ENCODE results near the gene TARS1.
A peak's percentile ranks its signal among the peaks of the same experiment; 100 is the strongest.
"Not testable (repeated sequence)": the region's sequence is repeated elsewhere in the genome, so short reads cannot be mapped to it uniquely, and the experiment has no call there.

Gene TARS1

DNA sequence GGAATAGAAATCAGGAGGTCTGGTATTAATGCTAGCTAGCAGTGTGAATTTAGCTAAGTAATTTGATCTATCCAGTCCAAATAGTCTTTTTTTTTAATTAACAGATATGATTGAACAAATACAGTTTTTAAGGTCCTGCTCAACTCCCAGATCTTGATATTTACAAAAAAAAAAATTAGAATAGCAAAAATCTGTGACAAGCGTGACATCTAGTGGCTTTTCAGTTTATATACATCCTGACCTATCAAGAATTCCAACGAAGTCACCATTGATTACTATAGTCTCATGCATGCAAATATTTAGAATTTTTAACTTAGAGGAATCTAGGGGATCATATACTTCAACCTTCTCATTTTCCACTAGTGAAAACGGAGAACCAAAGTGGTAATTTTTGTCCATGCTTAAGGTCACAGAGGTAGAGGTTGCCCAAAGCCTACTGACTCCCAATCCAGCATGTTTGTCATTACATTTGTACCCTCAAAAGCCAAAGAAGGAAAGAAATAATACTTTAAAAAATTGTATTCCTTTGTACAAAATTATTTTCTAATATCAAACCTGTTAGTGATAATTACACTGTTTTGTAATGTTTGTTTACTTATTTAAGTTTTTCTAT is 17.6 kb upstream of the TARS1 start:
- TF ChIP-seq, protein P1, sequence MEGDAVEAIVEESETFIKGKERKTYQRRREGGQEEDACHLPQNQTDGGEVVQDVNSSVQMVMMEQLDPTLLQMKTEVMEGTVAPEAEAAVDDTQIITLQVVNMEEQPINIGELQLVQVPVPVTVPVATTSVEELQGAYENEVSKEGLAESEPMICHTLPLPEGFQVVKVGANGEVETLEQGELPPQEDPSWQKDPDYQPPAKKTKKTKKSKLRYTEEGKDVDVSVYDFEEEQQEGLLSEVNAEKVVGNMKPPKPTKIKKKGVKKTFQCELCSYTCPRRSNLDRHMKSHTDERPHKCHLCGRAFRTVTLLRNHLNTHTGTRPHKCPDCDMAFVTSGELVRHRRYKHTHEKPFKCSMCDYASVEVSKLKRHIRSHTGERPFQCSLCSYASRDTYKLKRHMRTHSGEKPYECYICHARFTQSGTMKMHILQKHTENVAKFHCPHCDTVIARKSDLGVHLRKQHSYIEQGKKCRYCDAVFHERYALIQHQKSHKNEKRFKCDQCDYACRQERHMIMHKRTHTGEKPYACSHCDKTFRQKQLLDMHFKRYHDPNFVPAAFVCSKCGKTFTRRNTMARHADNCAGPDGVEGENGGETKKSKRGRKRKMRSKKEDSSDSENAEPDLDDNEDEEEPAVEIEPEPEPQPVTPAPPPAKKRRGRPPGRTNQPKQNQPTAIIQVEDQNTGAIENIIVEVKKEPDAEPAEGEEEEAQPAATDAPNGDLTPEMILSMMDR (conservative IDR thresholded peaks at IDR 0.05; ENCODE audit: low read depth, low read length) = peak; percentile 42
- no peak overlapping the region for H3K4me3 ChIP-seq (ENCODE audit: low read depth, low read length)
- DNase-seq (ENCODE audit: low read depth) = peak; percentile 74

DNA sequence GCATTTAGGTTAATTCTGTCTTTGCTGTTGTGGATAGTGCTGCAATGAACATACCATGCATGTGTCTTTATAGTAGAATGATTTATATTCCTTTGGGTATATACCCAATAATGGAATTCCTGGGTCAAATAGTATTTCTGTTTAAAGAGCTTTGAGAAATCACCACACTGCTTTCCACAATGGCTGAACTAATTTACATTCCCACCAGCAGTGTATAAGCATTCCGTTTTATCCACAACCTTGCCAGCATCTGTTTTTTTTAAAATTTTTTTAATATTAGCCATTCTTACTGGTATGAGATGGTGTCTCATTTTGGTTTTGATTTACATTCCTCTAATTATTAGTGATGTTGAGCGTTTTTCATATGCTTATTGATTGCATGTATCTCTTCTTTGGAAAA is 15.5 kb upstream of the TARS1 start:
- TF ChIP-seq, protein P1 (conservative IDR thresholded peaks at IDR 0.05; ENCODE audit: low read depth, low read length) = no peak
- no peak for DNase-seq (ENCODE audit: low read depth)
- no peak overlapping the region for H3K4me3 ChIP-seq (ENCODE audit: low read depth, low read length)

DNA sequence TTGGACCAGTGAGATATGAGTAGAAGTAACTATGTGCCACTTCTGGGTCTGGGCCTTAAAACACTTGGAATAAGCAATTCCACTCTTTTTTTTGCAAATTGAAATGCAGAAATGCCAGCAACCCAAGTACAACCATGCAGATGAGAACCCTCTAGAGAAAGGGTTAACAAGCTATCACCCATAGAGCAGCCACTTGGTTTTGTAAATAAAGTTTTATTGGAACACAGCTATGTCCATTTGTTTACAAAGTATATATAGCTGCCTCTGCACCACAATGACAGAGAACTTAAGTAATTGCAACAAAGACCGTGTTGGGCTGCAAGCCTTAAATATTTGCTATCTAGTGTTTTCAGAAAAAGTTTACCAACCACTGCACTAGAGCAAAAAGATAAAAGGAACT is 9.8 kb upstream of the TARS1 start:
- no peak for DNase-seq (ENCODE audit: low read depth)
- TF ChIP-seq, protein P1 (conservative IDR thresholded peaks at IDR 0.05; ENCODE audit: low read depth, low read length) = no peak
- H3K4me3 ChIP-seq (ENCODE audit: low read depth, low read length) = no peak overlapping the region

DNA sequence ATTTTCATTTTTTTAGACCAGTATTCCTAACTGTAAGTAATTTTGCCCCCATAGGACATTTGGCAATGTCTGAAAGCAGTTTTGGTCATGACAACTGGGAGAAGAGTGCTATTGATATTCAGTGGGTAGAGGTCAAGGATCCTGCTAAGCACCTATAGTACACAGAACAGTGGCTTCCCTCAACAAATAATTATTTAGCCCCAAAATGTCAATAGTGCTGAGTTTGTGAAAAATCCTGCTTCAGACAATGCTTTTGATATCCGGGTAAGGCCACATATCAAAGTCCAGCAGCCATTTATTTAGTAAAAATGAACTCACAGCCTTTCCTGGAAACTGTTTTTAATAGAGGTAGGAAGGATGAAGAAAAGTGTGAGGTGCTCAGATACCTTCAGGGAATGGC is 8.1 kb upstream of the TARS1 start:
- no peak for DNase-seq (ENCODE audit: low read depth)
- H3K4me3 ChIP-seq (ENCODE audit: low read depth, low read length) = no peak overlapping the region
- TF ChIP-seq, protein P1 (conservative IDR thresholded peaks at IDR 0.05; ENCODE audit: low read depth, low read length) = no peak

DNA sequence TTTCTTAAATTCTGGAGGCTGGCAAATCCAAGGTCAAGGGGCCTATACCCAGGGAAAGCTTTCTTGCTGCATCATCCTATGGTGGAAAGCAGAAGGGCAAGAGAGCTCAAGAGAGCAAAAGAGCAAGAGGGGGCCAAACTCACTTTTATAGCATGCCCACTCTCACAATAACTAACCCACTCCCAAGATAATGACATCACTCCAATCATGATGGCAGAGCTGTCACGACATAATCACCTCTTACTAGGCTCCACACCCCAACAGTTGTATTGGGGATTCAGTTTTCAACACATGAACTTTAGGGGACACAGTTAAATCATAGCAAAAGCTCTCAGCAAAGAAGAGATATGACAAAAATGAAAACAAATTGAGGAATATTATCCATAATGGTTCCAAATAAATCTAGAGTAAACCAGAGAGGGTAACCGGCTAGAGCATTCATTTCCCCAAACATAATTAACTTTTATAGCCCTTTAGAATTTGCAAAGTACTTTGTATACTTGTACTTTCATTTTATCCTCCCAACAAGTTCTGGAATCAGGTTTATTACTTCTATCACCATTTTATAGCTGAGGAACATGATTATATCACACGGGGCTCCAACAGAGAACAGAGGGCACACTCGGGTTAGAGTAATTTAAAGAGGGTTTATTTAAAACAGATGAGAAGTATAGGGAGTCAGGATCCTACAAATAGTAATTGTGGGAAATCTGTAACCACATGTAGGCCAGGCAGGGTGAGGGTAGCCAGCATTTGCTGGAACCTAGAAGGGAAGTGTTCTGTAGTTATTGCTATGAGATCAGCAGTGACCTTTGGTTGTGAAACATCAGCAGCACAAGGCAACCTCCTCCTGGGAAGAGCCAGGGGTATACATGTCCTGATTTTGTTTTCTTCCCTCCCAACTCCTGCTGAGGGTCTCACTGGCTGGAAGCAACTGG is 7.2 kb upstream of the TARS1 start:
- TF ChIP-seq, protein P1 (conservative IDR thresholded peaks at IDR 0.05; ENCODE audit: low read depth, low read length) = no peak
- no peak overlapping the region for H3K4me3 ChIP-seq (ENCODE audit: low read depth, low read length)
- DNase-seq (ENCODE audit: low read depth) = peak; percentile 92

DNA sequence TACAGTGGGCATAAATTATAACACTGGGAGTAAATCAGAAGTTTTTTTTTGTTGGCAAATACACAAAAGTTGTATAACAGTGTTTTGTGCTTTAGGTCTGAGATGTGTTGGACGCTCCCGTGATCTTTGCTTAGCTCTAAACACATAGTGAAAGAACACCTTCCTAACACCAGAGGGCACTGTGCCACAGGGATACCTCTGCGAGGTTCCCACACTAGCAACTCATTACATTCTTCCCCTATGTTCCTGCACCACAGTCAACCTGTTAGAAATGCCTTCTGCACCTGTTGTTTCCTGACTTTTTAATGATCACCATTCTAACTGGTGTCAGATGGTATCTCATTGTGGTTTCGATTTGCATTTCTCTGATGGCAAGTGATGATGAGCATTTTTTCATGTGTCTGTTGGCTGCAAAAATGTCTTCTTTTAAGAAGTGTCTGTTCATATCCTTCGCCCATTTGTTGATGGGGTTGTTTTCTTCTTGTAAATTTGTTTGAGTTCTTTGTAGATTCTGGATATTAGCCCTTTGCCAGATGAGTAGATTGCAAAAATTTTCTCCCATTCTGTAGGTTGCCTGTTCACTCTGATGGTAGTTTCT is 4.8 kb upstream of the TARS1 start:
- TF ChIP-seq, protein P1 (conservative IDR thresholded peaks at IDR 0.05; ENCODE audit: low read depth, low read length) = peak; percentile 86
- DNase-seq (ENCODE audit: low read depth) = peak; percentile 90
- not testable (repeated sequence) for H3K4me3 ChIP-seq (ENCODE audit: low read depth, low read length)
